ENCODE data around the gene CROCC.

- TF ChIP-seq CTCF (IDR thresholded peaks at IDR 0.05) (no peak), POLR2A (IDR thresholded peaks at IDR 0.05) (no peak)
These were observed 47.9 kb downstream of the CROCC start for GRCh38 chr1:16969651-16970050.

Data from lower leg skin (tissue), 3 donors.